GM12878 (cell line): ENCODE measurements around the gene NCDN. TPM values are rescaled to one million over a fixed set of nuclear protein-coding genes. Genes with fewer than 3 reads are reported as not detected.

Source experiments
- ATAC-seq: fragments of 200-7000 bp; cut with Tn5 transposase; 3 replicates; pipeline ENCODE4 v1.9.1; 2020; ENCODE audit warnings: mild to moderate bottlenecking, moderate library complexity
- BruUV-seq: library from RNA; stranded (reverse); fragments of 400-500 nt; replicated peaks from 2 replicates; lab custom pipeline; 2021; lab: Mats Ljungman, UMichigan
- CTCF ChIA-PET: fragments of 300-600 bp; sonication (Branson Sonifier 250); formaldehyde crosslinking; extraction: SDS; loops from one replicate; lab custom pipeline; 2021; ENCODE audit warnings: inconsistent platforms; lab: Yijun Ruan, JAX
- POLR2A ChIA-PET: fragments of 350-600 bp; formaldehyde crosslinking; extraction: SDS; loops from one replicate; lab custom pipeline; 2021; ENCODE audit warnings: inconsistent platforms; lab: Charles Lee
- RAD21 ChIA-PET: fragments of 300-600 bp; sonication (Branson Sonifier 250); formaldehyde crosslinking; loops from one replicate; lab custom pipeline; 2023; ENCODE audit warnings: antibody characterized with exemption; ENCODE audit not compliant: unreplicated experiment; lab: Charles Lee
- SMC1A ChIA-PET: fragments of 300-600 bp; sonication (Branson Sonifier 250); formaldehyde crosslinking; loops from one replicate; lab custom pipeline; 2023; ENCODE audit not compliant: unreplicated experiment, uncharacterized antibody; lab: Charles Lee
- DNase-seq: peaks from one replicate; pipeline ENCODE4 v3.0.0-alpha.2; 2011; ENCODE audit warnings: low read depth, low spot score
- FAIRE-seq: peaks from 3 replicates; lab custom pipeline; 2011; peaks lifted over from hg19 to GRCh38; lab: Jason Lieb, UNC
- H2AFZ ChIP-seq: 2 replicates; pipeline ENCODE4 v1.6.0; 2011; ENCODE audit warnings: low read depth, low read length, control low read depth; ENCODE audit not compliant: control insufficient read depth
- H3K27ac ChIP-seq: 2 replicates; pipeline ENCODE4 v1.5.1; 2011; ENCODE audit warnings: control low read depth; ENCODE audit not compliant: control insufficient read depth, insufficient read depth
- H3K27me3 ChIP-seq, 2 experiments: replicated peaks in 1 of 2; 2 replicates each; pipeline versions ENCODE4 v1.6.0 to v1.6.1; 2011; ENCODE audit warnings: low read length in 1 of 2; ENCODE audit not compliant: control insufficient read depth in 2 of 2, insufficient read depth in 2 of 2
- H3K36me3 ChIP-seq, 2 experiments: 2 replicates each; pipeline ENCODE4 v1.5.1; 2011; ENCODE audit warnings: low read length in 1 of 2; ENCODE audit not compliant: control insufficient read depth in 2 of 2, insufficient read depth in 2 of 2
- H3K4me1 ChIP-seq: 2 replicates; pipeline ENCODE4 v1.6.1; 2011; ENCODE audit warnings: mild to moderate bottlenecking, low read length, moderate library complexity, mixed read lengths; ENCODE audit not compliant: control insufficient read depth, insufficient read depth
- H3K4me2 ChIP-seq: 2 replicates; pipeline ENCODE4 v1.6.0; 2011; ENCODE audit warnings: control low read depth; ENCODE audit not compliant: control insufficient read depth, insufficient read depth
- H3K4me3 ChIP-seq: fragments of 200-600 bp; sonication (generic); 2 replicates; pipeline ENCODE4 v1.5.1; 2016
- H3K79me2 ChIP-seq: 2 replicates; pipeline ENCODE4 v1.6.0; 2011; ENCODE audit warnings: low read length; ENCODE audit not compliant: control insufficient read depth, insufficient read depth
- H3K9ac ChIP-seq: 2 replicates; pipeline ENCODE4 v1.8.0; 2011; ENCODE audit warnings: low read length, control low read depth, mixed read lengths; ENCODE audit not compliant: control insufficient read depth, insufficient read depth
- H3K9me3 ChIP-seq: replicated peaks from 3 replicates; pipeline ENCODE4 v1.5.1; 2011; ENCODE audit warnings: mild to moderate bottlenecking, low read length; ENCODE audit not compliant: control insufficient read depth, insufficient read depth
- H4K20me1 ChIP-seq: 2 replicates; pipeline ENCODE4 v1.6.0; 2011; ENCODE audit not compliant: control insufficient read depth, insufficient read depth
- ESRRA ChIP-seq: IDR thresholded peaks from 2 replicates; pipeline ENCODE4 v1.6.1; 2012; ENCODE audit warnings: mild to moderate bottlenecking, low read length, improper control_type of control experiment
- HCFC1 ChIP-seq: fragments of 150-350 bp; IDR thresholded peaks from 2 replicates; pipeline ENCODE4 v1.6.1; 2014; ENCODE audit warnings: low read length
- MYB ChIP-seq: fragments of 150-350 bp; IDR thresholded peaks from 2 replicates; pipeline ENCODE4 v1.6.1; 2014; ENCODE audit warnings: mild to moderate bottlenecking, low read depth, low read length, borderline replicate concordance
- SUZ12 ChIP-seq: fragments of 200-600 bp; sonication (generic); IDR thresholded peaks from one replicate; pipeline ENCODE4 v1.6.1; 2018; ENCODE audit warnings: antibody characterized with exemption, mild to moderate bottlenecking; ENCODE audit not compliant: unreplicated experiment
- ZBTB33 ChIP-seq: fragments of 450-650 bp; IDR thresholded peaks from 2 replicates; pipeline ENCODE4 v1.6.1; 2017; ENCODE audit warnings: mild to moderate bottlenecking
- WGBS: methylation state at CpG from one replicate; pipeline ENCODE4 v1.1.6; 2016; ENCODE audit warnings: low lambda C conversion rate; ENCODE audit not compliant: insufficient replicate concordance, insufficient coverage; ENCODE audit errors: missing lambda C conversion rate; 5-methylcytosine and 5-hydroxymethylcytosine counted together
- in situ Hi-C: fragments of 300-500 bp; cut with MboI; formaldehyde crosslinking; loops from 9 replicates; pipeline ENCODE4 v1.14.3; 2018; ENCODE audit warnings: mixed read lengths
- intact Hi-C: fragments of 100-400 bp; cut with micrococcal nuclease; formaldehyde crosslinking; loops from one replicate; pipeline ENCODE4 v1.14.2; 2022; ENCODE audit not compliant: unreplicated experiment
- polyA plus RNA-seq, 11 experiments: library from polyadenylated mRNA; depleted of rRNA in 4 of 11; unstranded in 6 of 11; stranded (reverse) in 5 of 11; fragments of >200 nt; fragmentation: Nextera tagmentation in 4 of 11; fragmentation: Illumina TruSeq in 1 of 11; extraction: Ambion mirVana in 4 of 11; extraction: Trizol in 1 of 11; gene quantifications; 1 replicate in 1 of 11; 2 replicates in 10 of 11; pipeline versions ENCODE4 v1.2.1 to v1.2.3, GENCODE V29; 2011 to 2016; ENCODE audit warnings: inconsistent platforms in 2 of 11, missing spikeins in 2 of 11, low read depth in 1 of 11
- total RNA-seq, 4 experiments: library from RNA; depleted of rRNA in 3 of 4; stranded (reverse); fragments of >200 nt in 3 of 4; fragmentation: Illumina TruSeq in 1 of 4; extraction: Trizol in 1 of 4; gene quantifications; 2 replicates each; pipeline versions ENCODE4 v1.2.1 to v1.2.3, GENCODE V29; 2013 to 2021
- TF ChIP-seq, protein P1 (sequence below): fragments of 450-650 bp; formaldehyde crosslinking; IDR thresholded peaks from 2 replicates; pipeline ENCODE4 v1.4.0; 2020; ENCODE audit warnings: mild to moderate bottlenecking, moderate library complexity
- TF ChIP-seq, protein P2 (sequence below): fragments of 450-650 bp; IDR thresholded peaks from 2 replicates; pipeline ENCODE4 v1.6.1; 2017; ENCODE audit warnings: mild to moderate bottlenecking, low read depth, inconsistent platforms; ENCODE audit not compliant: poor library complexity, severe bottlenecking

The NCDN gene
- total and polyA plus RNA-seq, 10 of the 15 experiments (the other 5 are each of a cell fraction or from before 2014, with no cell fraction given): 1.8 to 25.5 (median 10.9) TPM

- Histone ChIP-seq H3K27me3 (no peaks in the 10 kb centered on the region), H3K27ac (no peak overlapping the region), H4K20me1 (no peaks in the 10 kb centered on the region)
- no peak for DNase-seq
- no TSS peak for BruUV-seq
- TF ChIP-seq MYB (no peak), SUZ12 (no peak), HCFC1 (no peak), ESRRA (no peak), ZBTB33 (no peak)
- TF ChIP-seq, protein P1, sequence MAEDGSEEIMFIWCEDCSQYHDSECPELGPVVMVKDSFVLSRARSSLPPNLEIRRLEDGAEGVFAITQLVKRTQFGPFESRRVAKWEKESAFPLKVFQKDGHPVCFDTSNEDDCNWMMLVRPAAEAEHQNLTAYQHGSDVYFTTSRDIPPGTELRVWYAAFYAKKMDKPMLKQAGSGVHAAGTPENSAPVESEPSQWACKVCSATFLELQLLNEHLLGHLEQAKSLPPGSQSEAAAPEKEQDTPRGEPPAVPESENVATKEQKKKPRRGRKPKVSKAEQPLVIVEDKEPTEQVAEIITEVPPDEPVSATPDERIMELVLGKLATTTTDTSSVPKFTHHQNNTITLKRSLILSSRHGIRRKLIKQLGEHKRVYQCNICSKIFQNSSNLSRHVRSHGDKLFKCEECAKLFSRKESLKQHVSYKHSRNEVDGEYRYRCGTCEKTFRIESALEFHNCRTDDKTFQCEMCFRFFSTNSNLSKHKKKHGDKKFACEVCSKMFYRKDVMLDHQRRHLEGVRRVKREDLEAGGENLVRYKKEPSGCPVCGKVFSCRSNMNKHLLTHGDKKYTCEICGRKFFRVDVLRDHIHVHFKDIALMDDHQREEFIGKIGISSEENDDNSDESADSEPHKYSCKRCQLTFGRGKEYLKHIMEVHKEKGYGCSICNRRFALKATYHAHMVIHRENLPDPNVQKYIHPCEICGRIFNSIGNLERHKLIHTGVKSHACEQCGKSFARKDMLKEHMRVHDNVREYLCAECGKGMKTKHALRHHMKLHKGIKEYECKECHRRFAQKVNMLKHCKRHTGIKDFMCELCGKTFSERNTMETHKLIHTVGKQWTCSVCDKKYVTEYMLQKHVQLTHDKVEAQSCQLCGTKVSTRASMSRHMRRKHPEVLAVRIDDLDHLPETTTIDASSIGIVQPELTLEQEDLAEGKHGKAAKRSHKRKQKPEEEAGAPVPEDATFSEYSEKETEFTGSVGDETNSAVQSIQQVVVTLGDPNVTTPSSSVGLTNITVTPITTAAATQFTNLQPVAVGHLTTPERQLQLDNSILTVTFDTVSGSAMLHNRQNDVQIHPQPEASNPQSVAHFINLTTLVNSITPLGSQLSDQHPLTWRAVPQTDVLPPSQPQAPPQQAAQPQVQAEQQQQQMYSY (CRISPR knock-in tag): no peak
- TF ChIP-seq, protein P2, sequence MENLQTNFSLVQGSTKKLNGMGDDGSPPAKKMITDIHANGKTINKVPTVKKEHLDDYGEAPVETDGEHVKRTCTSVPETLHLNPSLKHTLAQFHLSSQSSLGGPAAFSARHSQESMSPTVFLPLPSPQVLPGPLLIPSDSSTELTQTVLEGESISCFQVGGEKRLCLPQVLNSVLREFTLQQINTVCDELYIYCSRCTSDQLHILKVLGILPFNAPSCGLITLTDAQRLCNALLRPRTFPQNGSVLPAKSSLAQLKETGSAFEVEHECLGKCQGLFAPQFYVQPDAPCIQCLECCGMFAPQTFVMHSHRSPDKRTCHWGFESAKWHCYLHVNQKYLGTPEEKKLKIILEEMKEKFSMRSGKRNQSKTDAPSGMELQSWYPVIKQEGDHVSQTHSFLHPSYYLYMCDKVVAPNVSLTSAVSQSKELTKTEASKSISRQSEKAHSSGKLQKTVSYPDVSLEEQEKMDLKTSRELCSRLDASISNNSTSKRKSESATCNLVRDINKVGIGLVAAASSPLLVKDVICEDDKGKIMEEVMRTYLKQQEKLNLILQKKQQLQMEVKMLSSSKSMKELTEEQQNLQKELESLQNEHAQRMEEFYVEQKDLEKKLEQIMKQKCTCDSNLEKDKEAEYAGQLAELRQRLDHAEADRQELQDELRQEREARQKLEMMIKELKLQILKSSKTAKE: no peak
- TF ChIP-seq, all 136 proteins: peak for 0
- intact Hi-C loops: no loop called here
- no peak for FAIRE-seq
- Histone ChIP-seq H3K4me2 (no peak overlapping the region), H3K36me3 (no peaks in the 10 kb centered on the region), H3K9me3 (peaks cover 6% of the 10 kb centered on the region), H3K4me3 (no peak overlapping the region), H2AFZ (no peak overlapping the region), H3K79me2 (peaks cover 22% of the 10 kb centered on the region), H3K9ac (no peak overlapping the region), H3K4me1 (peaks cover 31% of the 10 kb centered on the region)
- no peak for ATAC-seq
- RAD21 ChIA-PET: interaction anchor here (1.0 to 2.1 kb wide), 3 partner anchors 22 to 60 kb away, joined by 3 to 6 read pairs (median 5); no protein-coding TSS in a partner anchor
- POLR2A ChIA-PET: interaction anchor here (0.5 to 1.3 kb wide), 3 partner anchors 8 to 861 kb away, joined by 3 to 6 read pairs (median 3); no protein-coding TSS in a partner anchor
- SMC1A ChIA-PET: interaction anchor here (0.7 to 6.4 kb wide), 7 partner anchors 22 to 246 kb away, joined by 3 to 56 read pairs (median 4); no protein-coding TSS in a partner anchor
- WGBS: 90% methylated on average over 2 of the region's 2 CpGs
- in situ Hi-C loops: no loop called here
- CTCF ChIA-PET: interaction anchor here (0.6 to 4.2 kb wide), 4 partner anchors 25 to 60 kb away, joined by 3 to 28 read pairs (median 6); no protein-coding TSS in a partner anchor
Measured at GRCh38 chr1:35511305-35511704, 46.3 kb upstream of the NCDN start.
